Suprapubic skin (tissue), 4 donors: ENCODE measurements around the gene FOXK1. TPM values are rescaled to one million over a fixed set of nuclear protein-coding genes. Genes with fewer than 3 reads are reported as not detected.
"Not testable (repeated sequence)": the region's sequence is repeated elsewhere in the genome, so short reads cannot be mapped to it uniquely, and the experiment has no call there.

ENCODE experiments used
- DNase-seq, 2 donors: peaks; one replicate each; pipeline ENCODE4 v3.0.0-alpha.2; 2019; ENCODE audit warnings: low spot score in 2 of 2
- H3K27ac ChIP-seq: fragments of 200-600 bp; sonication (generic); one replicate; pipeline ENCODE4 v1.5.1; 2019
- H3K27me3 ChIP-seq: fragments of 200-600 bp; sonication (generic); one replicate; pipeline ENCODE4 v1.5.1; 2019
- H3K36me3 ChIP-seq: fragments of 200-600 bp; sonication (generic); one replicate; pipeline ENCODE4 v1.5.1; 2019
- H3K4me1 ChIP-seq: fragments of 200-600 bp; sonication (generic); one replicate; pipeline ENCODE4 v1.5.1; 2019
- H3K4me3 ChIP-seq: fragments of 200-600 bp; sonication (generic); one replicate; pipeline ENCODE4 v1.5.1; 2019; ENCODE audit warnings: mild to moderate bottlenecking
- H3K9me3 ChIP-seq: fragments of 200-600 bp; sonication (generic); one replicate; pipeline ENCODE4 v1.5.1; 2019
- CTCF ChIP-seq, 2 donors: fragments of 200-600 bp in 1 of 2; fragments of 450-650 bp in 1 of 2; sonication (generic) in 1 of 2; IDR thresholded peaks; one replicate each; pipeline ENCODE4 v1.5.1; 2016 to 2019; ENCODE audit warnings: antibody characterized with exemption in 2 of 2, mild to moderate bottlenecking in 1 of 2, moderate library complexity in 1 of 2
- EP300 ChIP-seq: sonication (generic); formaldehyde crosslinking; IDR thresholded peaks from one replicate; pipeline ENCODE4 v1.6.1; 2017; ENCODE audit warnings: antibody characterized with exemption
- POLR2A ChIP-seq, 2 donors: fragments of 450-650 bp; IDR thresholded peaks; one replicate each; pipeline ENCODE4 v1.6.1; 2017; ENCODE audit warnings: antibody characterized with exemption in 2 of 2, mild to moderate bottlenecking in 2 of 2, moderate library complexity in 2 of 2
- POLR2AphosphoS5 ChIP-seq, 3 donors: sonication (generic); formaldehyde crosslinking; IDR thresholded peaks; one replicate each; pipeline ENCODE4 v1.6.1; 2017; ENCODE audit warnings: antibody characterized with exemption in 3 of 3
- WGBS: methylation state at CpG from one replicate; pipeline ENCODE4 v1.1.5; 2018; 5-methylcytosine and 5-hydroxymethylcytosine counted together
- total RNA-seq, 4 donors: library from RNA; depleted of rRNA; stranded (reverse); fragments of >200 nt; gene quantifications; one replicate each; pipeline ENCODE4 v1.1.0, GENCODE V29; 2016

The FOXK1 gene
- total RNA-seq, 4 donors from 2014 or later, result 37.5 to 68.5 (median 46.6) TPM

- Histone ChIP-seq H3K27ac (peak overlapping the region; percentile 94), H3K9me3 (no peaks in the 10 kb centered on the region), H3K27me3 (no peaks in the 10 kb centered on the region), H3K4me3 (peak overlapping the region; percentile 63), H3K36me3 (no peaks in the 10 kb centered on the region), H3K4me1 (peaks cover 17% of the 10 kb centered on the region)
- TF ChIP-seq EP300, result no peak
- peak in 1 of 2 donors; percentile 63 for TF ChIP-seq CTCF (IDR thresholded peaks at IDR 0.05)
- TF ChIP-seq POLR2AphosphoS5 (IDR thresholded peaks at IDR 0.05), result peak in 2 of 3 donors; percentile 88 to 89
- TF ChIP-seq POLR2A (IDR thresholded peaks at IDR 0.05), result peak; percentile 36 to 61
- 2% methylated on average over 19 of the region's 103 CpGs for WGBS
- peak; percentile 96 to 98 for DNase-seq
Measured at GRCh38 chr7:4641667-4642467, 40.2 kb upstream of the FOXK1 start.

- no peaks in the 10 kb centered on the region for H3K36me3 ChIP-seq
- peak overlapping the region; percentile 94 for H3K27ac ChIP-seq
- WGBS, result 68% methylated on average over 20 of the region's 20 CpGs
- H3K27me3 ChIP-seq, result no peaks in the 10 kb centered on the region
- H3K4me3 ChIP-seq, result peak overlapping the region; percentile 63
- H3K4me1 ChIP-seq, result peaks cover 17% of the 10 kb centered on the region
- TF ChIP-seq POLR2A (IDR thresholded peaks at IDR 0.05), result no peak
- TF ChIP-seq EP300, result no peak
- no peak for TF ChIP-seq POLR2AphosphoS5 (IDR thresholded peaks at IDR 0.05)
- no peak for TF ChIP-seq CTCF (IDR thresholded peaks at IDR 0.05)
- no peak for DNase-seq
- no peaks in the 10 kb centered on the region for H3K9me3 ChIP-seq
Measured at GRCh38 chr7:4642468-4643203, 39.5 kb upstream of the FOXK1 start.

GRCh38 chr7:4643204-4643471 is 39.0 kb upstream of the FOXK1 start:
- WGBS, result 91% methylated on average over 5 of the region's 5 CpGs
- H3K27me3 ChIP-seq, DNase-seq: not testable (repeated sequence)

GRCh38 chr7:4645246-4645645 is 36.8 kb upstream of the FOXK1 start:
- H3K36me3 ChIP-seq, result no peaks in the 10 kb centered on the region
- peaks cover 17% of the 10 kb centered on the region for H3K4me1 ChIP-seq
- no peak overlapping the region for H3K4me3 ChIP-seq
- no peak overlapping the region for H3K27ac ChIP-seq
- no peak for TF ChIP-seq POLR2A (IDR thresholded peaks at IDR 0.05)
- no peak for TF ChIP-seq EP300
- TF ChIP-seq POLR2AphosphoS5 (IDR thresholded peaks at IDR 0.05), result no peak
- TF ChIP-seq CTCF (IDR thresholded peaks at IDR 0.05), result no peak
- 54% methylated on average over 2 of the region's 2 CpGs for WGBS
- H3K9me3 ChIP-seq, result no peaks in the 10 kb centered on the region
- no peak for DNase-seq
- no peaks in the 10 kb centered on the region for H3K27me3 ChIP-seq

More at GRCh38 chr7:4643204-4643471, 39.0 kb upstream of the FOXK1 start:
- H3K4me3 ChIP-seq, H3K9me3 ChIP-seq, H3K27ac ChIP-seq, H3K36me3 ChIP-seq: not testable (repeated sequence)
- H3K4me1 ChIP-seq, result peaks cover 17% of the 10 kb centered on the region

- Histone ChIP-seq H3K9me3 (no peaks in the 10 kb centered on the region), H3K27me3 (no peaks in the 10 kb centered on the region), H3K27ac (no peak overlapping the region), H3K4me3 (no peak overlapping the region), H3K4me1 (no peaks in the 10 kb centered on the region), H3K36me3 (no peaks in the 10 kb centered on the region)
- WGBS, result 94% methylated on average over 4 of the region's 7 CpGs
- DNase-seq, result no peak
- TF ChIP-seq POLR2AphosphoS5 (IDR thresholded peaks at IDR 0.05), result no peak
Measured at GRCh38 chr7:4648111-4648510, 34.0 kb upstream of the FOXK1 start.

GRCh38 chr7:4650433-4651047 is 31.6 kb upstream of the FOXK1 start:
- DNase-seq, result no peak
- Histone ChIP-seq H3K27me3 (no peaks in the 10 kb centered on the region), H3K4me3 (no peak overlapping the region), H3K9me3 (no peaks in the 10 kb centered on the region), H3K36me3 (no peaks in the 10 kb centered on the region), H3K4me1 (no peaks in the 10 kb centered on the region), H3K27ac (no peak overlapping the region)
- 86% methylated on average over 8 of the region's 18 CpGs for WGBS
- TF ChIP-seq POLR2A (IDR thresholded peaks at IDR 0.05) (no peak), CTCF (IDR thresholded peaks at IDR 0.05) (no peak), EP300 (no peak), POLR2AphosphoS5 (IDR thresholded peaks at IDR 0.05) (no peak)
